ENCODE data around the gene GTF2IRD2. TPM values are rescaled to one million over a fixed set of nuclear protein-coding genes. Genes with fewer than 3 reads are reported as not detected.
"Not testable (repeated sequence)": the region's sequence is repeated elsewhere in the genome, so short reads cannot be mapped to it uniquely, and the experiment has no call there.

GTF2IRD2 gene
- 10 to 100 TPM; 23.4 to 36.0 TPM for total RNA-seq

- DNase-seq (ENCODE audit: low spot score): peak; percentile 64
- H3K36me3 ChIP-seq; H3K4me1 ChIP-seq (replicated peaks); intact Hi-C loops (cut with DNase I); H3K27me3 ChIP-seq (replicated peaks; ENCODE audit: insufficient read depth); H3K9me3 ChIP-seq: not testable (repeated sequence)
- WGBS: no CpG with 5 or more reads among the region's 97 CpGs
- Histone ChIP-seq H3K27ac (peak within 1 kb of the TSS; percentile 69 to 88), H3K4me3 (peak within 1 kb of the TSS; percentile 21 to 40)
Observed at GRCh38 chr7:74850833-74851721, at the start of gene GTF2IRD2. GTF2IRD2 (minus strand) TSS chr7:74851605; CDS start chr7:74836378, 15,227 bp downstream.

- H3K36me3 ChIP-seq; intact Hi-C loops (cut with DNase I); H3K9me3 ChIP-seq; H3K4me1 ChIP-seq (replicated peaks); H3K27me3 ChIP-seq (replicated peaks; ENCODE audit: insufficient read depth): not testable (repeated sequence)
- H3K27ac ChIP-seq: peak overlapping the region; percentile 67 to 76
- WGBS: 1% methylated on average over 46 of the region's 84 CpGs
- TF ChIP-seq POLR2AphosphoS5 (IDR thresholded peaks at IDR 0.05) (peak; percentile 56), POLR2A (IDR thresholded peaks at IDR 0.05) (peak; percentile 59)
- peak overlapping the region; percentile 38 to 43 for H3K4me3 ChIP-seq
- DNase-seq (ENCODE audit: low spot score): peak; percentile 86
Observed at GRCh38 chr7:74890158-74891123, 39.0 kb upstream of the GTF2IRD2 start.

- 80% methylated on average over 11 of the region's 31 CpGs for WGBS
- H3K4me1 ChIP-seq (replicated peaks); intact Hi-C loops (cut with DNase I); H3K9me3 ChIP-seq; DNase-seq (ENCODE audit: low spot score); H3K27ac ChIP-seq; H3K4me3 ChIP-seq; H3K36me3 ChIP-seq; H3K27me3 ChIP-seq (replicated peaks; ENCODE audit: insufficient read depth): not testable (repeated sequence)
Observed at GRCh38 chr7:74889518-74890129, 38.2 kb upstream of the GTF2IRD2 start.

- H3K9me3 ChIP-seq; H3K4me3 ChIP-seq; H3K27me3 ChIP-seq (replicated peaks; ENCODE audit: insufficient read depth); H3K36me3 ChIP-seq; H3K27ac ChIP-seq; intact Hi-C loops (cut with DNase I); DNase-seq (ENCODE audit: low spot score); H3K4me1 ChIP-seq (replicated peaks): not testable (repeated sequence)
- 60% methylated on average over 1 of the region's 3 CpGs for WGBS
Observed at GRCh38 chr7:74885295-74885694, 33.9 kb upstream of the GTF2IRD2 start.

GRCh38 chr7:74882110-74882509, 30.7 kb upstream of the GTF2IRD2 start:
- H3K27me3 ChIP-seq (replicated peaks; ENCODE audit: insufficient read depth); DNase-seq (ENCODE audit: low spot score); intact Hi-C loops (cut with DNase I); H3K4me1 ChIP-seq (replicated peaks); H3K4me3 ChIP-seq; H3K9me3 ChIP-seq; H3K36me3 ChIP-seq; H3K27ac ChIP-seq: not testable (repeated sequence)
- 51% methylated on average over 7 of the region's 9 CpGs for WGBS

GRCh38 chr7:74874748-74875512, 23.5 kb upstream of the GTF2IRD2 start:
- H3K4me3 ChIP-seq; H3K36me3 ChIP-seq; H3K4me1 ChIP-seq (replicated peaks); intact Hi-C loops (cut with DNase I); H3K27me3 ChIP-seq (replicated peaks; ENCODE audit: insufficient read depth); H3K9me3 ChIP-seq: not testable (repeated sequence)
- DNase-seq (ENCODE audit: low spot score): peak; percentile 14
- peak overlapping the region in 1 of 2 donors; percentile 27 for H3K27ac ChIP-seq
- WGBS: 0% methylated on average over 2 of the region's 20 CpGs

- H3K27ac ChIP-seq: peak overlapping the region in 1 of 2 donors; percentile 27
- intact Hi-C loops (cut with DNase I): not testable (repeated sequence)
Observed at GRCh38 chr7:74874104-74874747, 22.8 kb upstream of the GTF2IRD2 start.

GRCh38 chr7:74872542-74872941, 21.1 kb upstream of the GTF2IRD2 start:
- H3K9me3 ChIP-seq; H3K4me1 ChIP-seq (replicated peaks); H3K36me3 ChIP-seq; DNase-seq (ENCODE audit: low spot score); H3K27ac ChIP-seq; H3K27me3 ChIP-seq (replicated peaks; ENCODE audit: insufficient read depth); intact Hi-C loops (cut with DNase I); H3K4me3 ChIP-seq: not testable (repeated sequence)
- 90% methylated on average over 9 of the region's 9 CpGs for WGBS

More at GRCh38 chr7:74874104-74874747, 22.8 kb upstream of the GTF2IRD2 start:
- H3K4me1 ChIP-seq (replicated peaks); H3K9me3 ChIP-seq; H3K36me3 ChIP-seq; H3K27me3 ChIP-seq (replicated peaks; ENCODE audit: insufficient read depth); DNase-seq (ENCODE audit: low spot score); H3K4me3 ChIP-seq: not testable (repeated sequence)
- 64% methylated on average over 4 of the region's 10 CpGs for WGBS

- H3K4me1 ChIP-seq (replicated peaks); intact Hi-C loops (cut with DNase I); H3K27ac ChIP-seq; DNase-seq (ENCODE audit: low spot score); H3K36me3 ChIP-seq; H3K27me3 ChIP-seq (replicated peaks; ENCODE audit: insufficient read depth); H3K4me3 ChIP-seq; H3K9me3 ChIP-seq: not testable (repeated sequence)
- WGBS: 79% methylated on average over 8 of the region's 8 CpGs
Observed at GRCh38 chr7:74865777-74866176, 14.4 kb upstream of the GTF2IRD2 start.

GRCh38 chr7:74849853-74850252, 1.6 kb downstream of the GTF2IRD2 start:
- H3K27me3 ChIP-seq (replicated peaks; ENCODE audit: insufficient read depth); intact Hi-C loops (cut with DNase I); H3K27ac ChIP-seq; H3K4me1 ChIP-seq (replicated peaks); H3K4me3 ChIP-seq; DNase-seq (ENCODE audit: low spot score); H3K9me3 ChIP-seq; H3K36me3 ChIP-seq: not testable (repeated sequence)
- no CpG with 5 or more reads among the region's 12 CpGs for WGBS

- intact Hi-C loops (cut with DNase I); DNase-seq (ENCODE audit: low spot score): not testable (repeated sequence)
- WGBS: 63% methylated on average over 3 of the region's 4 CpGs
Observed at GRCh38 chr7:74830411-74830810, 21.0 kb downstream of the GTF2IRD2 start.

More at GRCh38 chr7:74830411-74830810, 21.0 kb downstream of the GTF2IRD2 start:
- not testable (repeated sequence) for H3K4me3 ChIP-seq; H3K9me3 ChIP-seq; H3K36me3 ChIP-seq; H3K27me3 ChIP-seq (replicated peaks; ENCODE audit: insufficient read depth); H3K27ac ChIP-seq; H3K4me1 ChIP-seq (replicated peaks)
